Fibroblast of lung (primary cell): Measurements from ENCODE around the gene NLGN1.

Source experiments
- CTCF ChIP-seq, 2 donors: IDR thresholded peaks in 1 of 2; conservative IDR thresholded peaks in 1 of 2; 1 replicate in 1 of 2; 2 replicates in 1 of 2; pipeline ENCODE4 v1.5.1; 2011 to 2012; ENCODE audit warnings: low read length in 2 of 2, control low read depth in 1 of 2, inconsistent platforms in 1 of 2, low read depth in 1 of 2, mild to moderate bottlenecking in 1 of 2
- EZH2 ChIP-seq: IDR thresholded peaks from 2 replicates; pipeline ENCODE4 v1.5.1; 2012; ENCODE audit warnings: low read length, control low read depth, mild to moderate bottlenecking; ENCODE audit errors: missing control alignments

- TF ChIP-seq CTCF (conservative IDR thresholded peaks at IDR 0.05 in 1 of 2, IDR thresholded peaks at IDR 0.05 in 1 of 2; ENCODE audit: low read depth in 1 of 2, low read length in 2 of 2) (no peak), EZH2 (no peak)
Observed at GRCh38 chr3:174216019-174216418, 818.5 kb downstream of the NLGN1 start.
